Heart left ventricle (tissue), 13 donors: ENCODE measurements around the gene FAM167B.

Experiments
- POLR2A ChIP-seq, 2 donors: fragments of 450-650 bp; IDR thresholded peaks; one replicate each; pipeline ENCODE4 v1.6.1; 2017; ENCODE audit warnings: antibody characterized with exemption in 2 of 2, mild to moderate bottlenecking in 2 of 2, moderate library complexity in 2 of 2
- TF ChIP-seq, protein P1 (sequence below), 12 donors: fragments of 200-600 bp; sonication (generic) in 4 of 12; IDR thresholded peaks; one replicate each; pipeline versions ENCODE4 v1.5.0 to v1.8.0; 2018 to 2022; ENCODE audit warnings: antibody characterized with exemption in 12 of 12, mild to moderate bottlenecking in 5 of 12
- donor health status: ischemic (EF 13 %, LVEDD 7.1; RV severe dilation, severe dysfunction).
- donor health status: DM: no; HTN: yes; CAD: no.
- donor health status: DM: no; HTN: no; CAD: no.
- donor health status: ischemic (EF 25% LVEDD 6.9; RV normal size, moderate dysfunction).
- donor health status: ischemic (EF 25% LVEDD 5.7; RV mildly dilated, moderate dysfunction).
- donor health status: ischemic (EF 35%, LVEDD 5.7; RV mildly dilated, moderate dysfunction).
- donor health status: nonischemic (EF 11% LVEDD 7.7; RV severe dilation, severe dysfunction).
- donor health status: DM: yes; HTN: yes; CAD: no.
- donor health status: PGD.
- donor health status: ischemic (EF 29% LVEDD 5.4; RV normal size, mild dysfunction).
- donor health status: nonischemic (EF 23%, LVEDD 6.1; RV moderate dilation, normal function).

DNA sequence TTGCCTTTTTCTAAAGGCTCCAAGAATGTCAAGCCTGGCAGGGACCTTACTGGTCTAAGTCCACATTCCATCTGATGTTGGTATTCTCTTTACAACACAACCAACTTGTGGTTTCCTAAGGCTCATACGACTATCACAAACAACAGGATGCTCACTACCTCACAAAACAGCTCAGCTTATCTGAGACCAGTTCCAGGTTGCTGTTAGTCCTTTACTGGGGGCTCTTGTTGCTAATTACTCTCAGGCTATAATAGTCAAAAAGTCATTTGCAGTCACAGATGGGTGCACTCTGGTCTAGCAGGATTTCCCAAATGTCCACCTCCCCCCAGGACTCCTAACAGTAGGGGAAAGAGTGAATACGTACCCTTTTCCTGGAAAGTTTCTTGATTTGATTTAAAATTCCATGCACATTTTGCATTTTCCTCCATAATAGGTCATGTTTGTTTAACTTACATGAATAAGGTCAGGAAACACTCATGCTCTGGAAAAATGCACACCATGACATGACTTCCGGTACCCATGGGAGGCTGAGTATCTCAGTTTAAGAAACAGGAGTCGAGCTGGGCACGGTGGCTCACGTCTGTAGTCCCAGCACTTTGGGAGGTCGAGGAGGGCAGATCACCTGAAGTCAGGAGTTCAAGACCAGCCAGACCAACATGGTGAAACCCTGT, 20.0 kb downstream of the FAM167B start:
- TF ChIP-seq, protein P1, sequence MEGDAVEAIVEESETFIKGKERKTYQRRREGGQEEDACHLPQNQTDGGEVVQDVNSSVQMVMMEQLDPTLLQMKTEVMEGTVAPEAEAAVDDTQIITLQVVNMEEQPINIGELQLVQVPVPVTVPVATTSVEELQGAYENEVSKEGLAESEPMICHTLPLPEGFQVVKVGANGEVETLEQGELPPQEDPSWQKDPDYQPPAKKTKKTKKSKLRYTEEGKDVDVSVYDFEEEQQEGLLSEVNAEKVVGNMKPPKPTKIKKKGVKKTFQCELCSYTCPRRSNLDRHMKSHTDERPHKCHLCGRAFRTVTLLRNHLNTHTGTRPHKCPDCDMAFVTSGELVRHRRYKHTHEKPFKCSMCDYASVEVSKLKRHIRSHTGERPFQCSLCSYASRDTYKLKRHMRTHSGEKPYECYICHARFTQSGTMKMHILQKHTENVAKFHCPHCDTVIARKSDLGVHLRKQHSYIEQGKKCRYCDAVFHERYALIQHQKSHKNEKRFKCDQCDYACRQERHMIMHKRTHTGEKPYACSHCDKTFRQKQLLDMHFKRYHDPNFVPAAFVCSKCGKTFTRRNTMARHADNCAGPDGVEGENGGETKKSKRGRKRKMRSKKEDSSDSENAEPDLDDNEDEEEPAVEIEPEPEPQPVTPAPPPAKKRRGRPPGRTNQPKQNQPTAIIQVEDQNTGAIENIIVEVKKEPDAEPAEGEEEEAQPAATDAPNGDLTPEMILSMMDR (IDR thresholded peaks at IDR 0.05): no peak
- TF ChIP-seq POLR2A (IDR thresholded peaks at IDR 0.05): no peak
